ENCODE data around the gene SSBP1. TPM values are rescaled to one million over a fixed set of nuclear protein-coding genes. Genes with fewer than 3 reads are reported as not detected.

Gene SSBP1
- total and polyA plus RNA-seq, 2 of the 4 experiments (the other 2 are of a cell fraction): 158 to 204 TPM

- no peak for TF ChIP-seq RAD21 (IDR thresholded peaks at IDR 0.05; ENCODE audit: low read length)
Measured at GRCh38 chr7:141698247-141699015, 39.7 kb upstream of the SSBP1 start (continued).

- Histone ChIP-seq H3K36me3 (ENCODE audit: control insufficient read depth, insufficient read depth, low read length) (no peaks in the 10 kb centered on the region), H3K4me3 (ENCODE audit: insufficient read depth, low read depth, low read length) (no peak overlapping the region), H4K8ac (ENCODE audit: low read depth in 2 of 2, low read length in 2 of 2) (no peak overlapping the region), H3K9me3 (ENCODE audit: control insufficient read depth, insufficient read depth, low read length) (no peaks in the 10 kb centered on the region), H3K27ac (ENCODE audit: insufficient read depth, low read length) (no peak overlapping the region), H3K18ac (ENCODE audit: low read depth, low read length) (no peak overlapping the region), H3K27me3 (ENCODE audit: control insufficient read depth, insufficient read depth, low read length) (peaks cover 3% of the 10 kb centered on the region; the same call in 1 of the 2 replicates), H3K4me2 (ENCODE audit: low read depth, low read length) (no peak overlapping the region), H4K5ac (ENCODE audit: low read depth, low read length) (no peak overlapping the region), H3K14ac (replicated peaks; ENCODE audit: low read depth, low read length) (no peak overlapping the region), H2AK9ac (replicated peaks; ENCODE audit: low read depth, low read length, poor library complexity) (no peak overlapping the region), H3K79me1 (ENCODE audit: low read depth in 1 of 2, low read length in 2 of 2) (peaks cover 8 to 11% of the 10 kb centered on the region in 2 experiments; a peak in 2 of 4 replicates), H2BK15ac (ENCODE audit: low read depth, low read length) (no peak overlapping the region), H3K4me1 (ENCODE audit: control insufficient read depth, insufficient read depth, low read length) (peaks cover 1% of the 10 kb centered on the region; the same call in 1 of the 2 replicates), H4K20me1 (ENCODE audit: insufficient read depth, low read length) (no peaks in the 10 kb centered on the region; the same call in 1 of the 2 replicates), H3K9ac (ENCODE audit: low read depth, low read length) (no peak overlapping the region), H2AK5ac (ENCODE audit: low read depth, low read length) (no peak overlapping the region), H3K4ac (ENCODE audit: low read depth, low read length) (no peak overlapping the region), H3K23ac (ENCODE audit: low read depth, low read length) (no peak overlapping the region), H4K91ac (ENCODE audit: insufficient read depth, low read depth, low read length) (no peak overlapping the region), H2BK20ac (ENCODE audit: low read depth, low read length) (no peak overlapping the region), H3K56ac (ENCODE audit: extremely low read depth, insufficient read depth, low read length) (no peak overlapping the region), H2AFZ (replicated peaks; ENCODE audit: low read length, poor library complexity) (no peak overlapping the region), H3K9me1 (ENCODE audit: insufficient read depth, low read length) (no peaks in the 10 kb centered on the region), H2BK5ac (ENCODE audit: low read depth, low read length, poor library complexity, severe bottlenecking) (no peak overlapping the region), H2BK120ac (ENCODE audit: low read depth, low read length) (no peak overlapping the region)
- ATAC-seq (ENCODE audit: low read depth): no peak
- dilution Hi-C loops (cut with HindIII; ENCODE audit: low sequenced_read_pairs, unreplicated experiment): no loop called here
- BruUV-seq (replicated peaks): no TSS peak
- intact Hi-C loops (cut with micrococcal nuclease): no loop called here
- ChIA-PET POLR2A (ENCODE audit: unreplicated experiment) (no interaction called here), CTCF (no interaction called here)
- no CpG with 5 or more reads among the region's 3 CpGs for WGBS, 2 experiments (ENCODE audit: extremely low coverage in 2 of 2, insufficient read length in 1 of 2)
- in situ Hi-C loops (cut with MboI; ENCODE audit: low sequenced_read_pairs): no loop called here
- TF ChIP-seq CTCF (conservative IDR thresholded peaks at IDR 0.05; ENCODE audit: low read depth, low read length) (no peak), ELK1 (IDR thresholded peaks at IDR 0.05; ENCODE audit: borderline replicate concordance, low read depth, low read length) (no peak), FOS (IDR thresholded peaks at IDR 0.05; ENCODE audit: low read depth, low read length) (no peak), SMC3 (IDR thresholded peaks at IDR 0.05; ENCODE audit: low read depth, low read length) (no peak), NFE2L2 (IDR thresholded peaks at IDR 0.05; ENCODE audit: low read depth, low read length) (no peak), CHD1 (IDR thresholded peaks at IDR 0.05; ENCODE audit: low read depth, low read length) (no peak)
- no peak for DNase-seq
Measured at GRCh38 chr7:141699860-141700259, 38.3 kb upstream of the SSBP1 start.
